NT2/D1 (cell line): Measurements from ENCODE around the gene HEG1.

Experiments
- SUZ12 ChIP-seq: IDR thresholded peaks from 2 replicates; pipeline ENCODE4 v1.6.1; 2011; ENCODE audit not compliant: insufficient read length, insufficient read depth; ENCODE audit errors: extremely low read depth
- YY1 ChIP-seq: IDR thresholded peaks from 2 replicates; pipeline ENCODE4 v1.6.1; 2011; ENCODE audit not compliant: insufficient read length, insufficient read depth
- ZNF274 ChIP-seq: IDR thresholded peaks from 2 replicates; pipeline ENCODE4 v1.6.1; 2011; ENCODE audit warnings: mild to moderate bottlenecking, low read depth, low read length

- TF ChIP-seq YY1 (no peak), ZNF274 (no peak), SUZ12 (no peak)
Measured at GRCh38 chr3:125017406-125017805, 38.4 kb downstream of the HEG1 start.
